Activated CD8-positive, alpha-beta T cell treated with anti-CD3 and anti-CD28 coated beads, Interleukin-2, amount 10 ng/mL, durations not matched to agents 7 days and 5 days (primary cell): Measurements from ENCODE around the gene SIN3B. TPM values are rescaled to one million over a fixed set of nuclear protein-coding genes. Genes with fewer than 3 reads are reported as not detected.
"Not testable (repeated sequence)": the region's sequence is repeated elsewhere in the genome, so short reads cannot be mapped to it uniquely, and the experiment has no call there.

ENCODE experiments used
- ATAC-seq: fragments of 150-1000 bp; cut with Tn5 transposase; one replicate; pipeline ENCODE4 v1.10.0; 2021; ENCODE audit warnings: moderate library complexity
- CTCF ChIA-PET: fragments of 350-600 bp; sonication (Branson Sonifier 250); formaldehyde crosslinking; loops from one replicate; lab custom pipeline; 2021; ENCODE audit warnings: antibody characterized with exemption; lab: Charles Lee
- POLR2A ChIA-PET: fragments of 350-600 bp; sonication (Branson Sonifier 250); formaldehyde crosslinking; loops from one replicate; lab custom pipeline; 2021; ENCODE audit warnings: antibody characterized with exemption; lab: Charles Lee
- DNase-seq: peaks from one replicate; pipeline ENCODE4 v3.0.0-alpha.2; 2020
- H3K27ac Mint-ChIP-seq: one replicate; pipeline ENCODE4 v1.8.0; 2021; ENCODE audit warnings: mild to moderate bottlenecking, mixed read lengths
- H3K27me3 Mint-ChIP-seq: one replicate; pipeline ENCODE4 v1.8.0; 2021; ENCODE audit warnings: low read depth, mixed read lengths
- H3K36me3 Mint-ChIP-seq: one replicate; pipeline ENCODE4 v1.8.0; 2021; ENCODE audit warnings: low read depth, mixed read lengths
- H3K4me1 Mint-ChIP-seq: one replicate; pipeline ENCODE4 v1.8.0; 2021; ENCODE audit warnings: low read depth, mixed read lengths
- H3K4me3 Mint-ChIP-seq: one replicate; pipeline ENCODE4 v1.8.0; 2021; ENCODE audit warnings: mild to moderate bottlenecking, mixed read lengths
- H3K9me3 Mint-ChIP-seq: one replicate; pipeline ENCODE4 v1.8.0; 2022; ENCODE audit warnings: mixed read lengths; ENCODE audit not compliant: insufficient read depth
- total RNA-seq, 2 experiments: library from RNA; stranded (reverse); gene quantifications; one replicate each; pipeline ENCODE4 v1.2.3, GENCODE V29; 2021

The SIN3B gene
- total RNA-seq, 2 experiments from 2014 or later: 30.5 to 31.9 TPM

DNA sequence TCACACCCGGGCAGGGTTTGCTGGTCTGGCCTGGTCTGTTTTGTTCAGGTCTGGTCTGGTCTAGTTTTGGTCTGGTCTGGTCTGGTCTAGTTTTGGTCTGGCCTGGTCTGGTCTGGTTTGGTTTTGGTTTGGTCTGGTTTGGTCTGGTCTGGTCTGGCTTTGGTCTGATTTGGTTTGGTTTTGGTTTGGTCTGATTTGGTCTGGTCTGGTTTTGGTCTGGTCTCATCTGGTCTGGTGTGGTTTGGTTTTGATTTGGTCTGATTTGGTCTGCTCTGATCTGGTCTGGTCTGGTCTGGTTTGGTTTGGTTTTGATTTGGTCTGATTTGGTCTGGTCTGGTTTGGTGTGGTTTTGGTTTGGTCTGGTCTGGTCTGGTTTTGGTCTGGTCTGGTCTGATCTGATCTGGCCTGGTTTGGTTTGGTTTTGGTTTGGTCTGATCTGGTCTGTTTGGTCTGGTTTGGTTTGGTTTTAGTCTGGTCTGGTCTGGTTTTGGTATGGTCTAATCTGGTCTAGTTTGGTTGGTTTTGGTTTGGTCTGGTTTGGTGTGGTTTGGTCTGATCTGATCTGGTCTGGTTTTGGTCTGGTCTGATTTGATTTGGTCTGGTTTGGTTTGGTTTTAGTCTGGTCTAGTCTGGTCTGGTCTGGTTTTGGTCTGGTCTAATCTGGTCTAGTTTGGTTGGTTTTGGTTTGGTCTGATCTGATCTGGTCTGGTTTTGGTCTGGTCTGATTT is 45.2 kb downstream of the SIN3B start:
- no peaks in the 10 kb centered on the region for H3K27me3 Mint-ChIP-seq
- ChIA-PET POLR2A (no interaction called here), CTCF (no interaction called here)
- peak overlapping the region; percentile 67 for H3K27ac Mint-ChIP-seq
- no peak for DNase-seq
- H3K36me3 Mint-ChIP-seq: peaks cover 63% of the 10 kb centered on the region
- ATAC-seq: no peak
- H3K4me3 Mint-ChIP-seq: no peak overlapping the region
- peaks cover 25% of the 10 kb centered on the region for H3K4me1 Mint-ChIP-seq
- peaks cover 15% of the 10 kb centered on the region for H3K9me3 Mint-ChIP-seq

DNA sequence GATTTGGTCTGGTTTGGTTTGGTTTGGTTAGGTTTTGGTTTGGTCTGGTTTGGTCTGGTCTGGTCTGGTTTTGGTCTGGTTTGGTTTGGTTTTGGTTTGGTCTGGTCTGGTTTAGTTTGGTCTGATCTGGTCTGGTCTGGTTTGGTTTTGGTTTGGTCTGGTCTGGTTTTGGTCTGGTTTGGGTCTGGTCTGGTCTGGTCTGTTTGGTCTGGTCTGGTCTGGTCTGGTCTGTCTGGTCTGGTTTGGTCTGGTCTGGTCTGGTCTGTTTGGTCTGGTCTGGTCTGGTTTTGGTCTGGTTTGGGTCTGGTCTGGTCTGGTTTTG is 45.7 kb downstream of the SIN3B start:
- H3K4me3 Mint-ChIP-seq, POLR2A ChIA-PET, CTCF ChIA-PET, DNase-seq, H3K27me3 Mint-ChIP-seq, ATAC-seq: not testable (repeated sequence)
- H3K4me1 Mint-ChIP-seq: peaks cover 25% of the 10 kb centered on the region
- peaks cover 15% of the 10 kb centered on the region for H3K9me3 Mint-ChIP-seq
- peak overlapping the region; percentile 67 for H3K27ac Mint-ChIP-seq
- peaks cover 68% of the 10 kb centered on the region for H3K36me3 Mint-ChIP-seq

GRCh38 chr19:16875584-16876555 is 46.7 kb downstream of the SIN3B start:
- DNase-seq: no peak
- peaks cover 23% of the 10 kb centered on the region for H3K9me3 Mint-ChIP-seq
- H3K36me3 Mint-ChIP-seq: peaks cover 78% of the 10 kb centered on the region
- H3K27me3 Mint-ChIP-seq: no peaks in the 10 kb centered on the region
- peaks cover 25% of the 10 kb centered on the region for H3K4me1 Mint-ChIP-seq
- no peak for ATAC-seq
- no peak overlapping the region for H3K4me3 Mint-ChIP-seq
- CTCF ChIA-PET: no interaction called here
- POLR2A ChIA-PET: no interaction called here
- peak overlapping the region; percentile 55 for H3K27ac Mint-ChIP-seq

GRCh38 chr19:16876904-16877361 is 47.7 kb downstream of the SIN3B start:
- peaks cover 33% of the 10 kb centered on the region for H3K9me3 Mint-ChIP-seq
- no peaks in the 10 kb centered on the region for H3K27me3 Mint-ChIP-seq
- DNase-seq (no peak), ATAC-seq (no peak)
- H3K27ac Mint-ChIP-seq: no peak overlapping the region
- ChIA-PET POLR2A (no interaction called here), CTCF (no interaction called here)
- no peak overlapping the region for H3K4me3 Mint-ChIP-seq
- H3K36me3 Mint-ChIP-seq: peaks cover 77% of the 10 kb centered on the region
- peaks cover 25% of the 10 kb centered on the region for H3K4me1 Mint-ChIP-seq

- H3K4me1 Mint-ChIP-seq: peaks cover 25% of the 10 kb centered on the region
- H3K27me3 Mint-ChIP-seq: no peaks in the 10 kb centered on the region
- ChIA-PET CTCF (no interaction called here), POLR2A (no interaction called here)
- H3K27ac Mint-ChIP-seq: peak overlapping the region; percentile 16
- H3K36me3 Mint-ChIP-seq: peaks cover 77% of the 10 kb centered on the region
- DNase-seq (no peak), ATAC-seq (no peak)
- H3K4me3 Mint-ChIP-seq: no peak overlapping the region
- H3K9me3 Mint-ChIP-seq: peaks cover 40% of the 10 kb centered on the region
These were observed 48.4 kb downstream of the SIN3B start for GRCh38 chr19:16877581-16877980.

DNA sequence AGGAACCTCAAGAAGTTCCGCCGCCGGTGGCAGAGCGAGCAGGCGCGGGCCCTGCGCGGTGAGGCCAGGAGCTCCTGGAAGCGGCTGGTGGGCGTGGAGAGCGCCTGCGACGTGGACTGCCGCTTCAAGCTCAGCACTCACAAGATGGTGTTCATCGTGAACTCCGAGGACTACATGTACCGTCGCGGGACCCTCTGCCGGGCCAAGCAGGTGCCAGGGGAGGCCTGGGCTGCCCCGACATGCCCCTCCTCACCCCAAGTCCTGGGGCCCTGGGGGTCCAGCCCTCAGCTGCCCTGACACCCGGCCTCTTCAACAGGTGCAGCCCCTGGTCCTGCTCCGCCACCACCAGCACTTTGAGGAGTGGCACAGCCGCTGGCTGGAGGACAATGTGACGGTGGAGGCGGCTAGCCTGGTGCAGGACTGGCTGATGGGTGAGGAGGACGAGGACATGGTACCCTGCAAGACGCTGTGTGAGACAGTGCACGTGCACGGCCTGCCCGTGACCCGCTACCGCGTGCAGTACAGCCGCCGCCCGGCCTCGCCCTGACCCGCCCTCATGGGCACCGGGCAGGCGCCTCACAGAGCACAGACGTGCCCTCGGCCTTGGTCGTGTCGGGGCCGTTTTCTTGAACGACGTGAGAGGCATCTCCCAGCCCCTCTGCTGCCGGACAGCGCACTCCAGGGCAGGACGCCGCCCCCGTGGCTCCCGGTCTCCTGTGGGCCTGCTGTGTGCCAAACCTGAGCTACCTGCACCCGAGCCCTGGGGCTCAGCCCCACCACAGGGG is 49.2 kb downstream of the SIN3B start:
- no peak for ATAC-seq
- Mint-ChIP-seq H3K36me3 (peaks cover 77% of the 10 kb centered on the region), H3K4me3 (no peak overlapping the region)

DNA sequence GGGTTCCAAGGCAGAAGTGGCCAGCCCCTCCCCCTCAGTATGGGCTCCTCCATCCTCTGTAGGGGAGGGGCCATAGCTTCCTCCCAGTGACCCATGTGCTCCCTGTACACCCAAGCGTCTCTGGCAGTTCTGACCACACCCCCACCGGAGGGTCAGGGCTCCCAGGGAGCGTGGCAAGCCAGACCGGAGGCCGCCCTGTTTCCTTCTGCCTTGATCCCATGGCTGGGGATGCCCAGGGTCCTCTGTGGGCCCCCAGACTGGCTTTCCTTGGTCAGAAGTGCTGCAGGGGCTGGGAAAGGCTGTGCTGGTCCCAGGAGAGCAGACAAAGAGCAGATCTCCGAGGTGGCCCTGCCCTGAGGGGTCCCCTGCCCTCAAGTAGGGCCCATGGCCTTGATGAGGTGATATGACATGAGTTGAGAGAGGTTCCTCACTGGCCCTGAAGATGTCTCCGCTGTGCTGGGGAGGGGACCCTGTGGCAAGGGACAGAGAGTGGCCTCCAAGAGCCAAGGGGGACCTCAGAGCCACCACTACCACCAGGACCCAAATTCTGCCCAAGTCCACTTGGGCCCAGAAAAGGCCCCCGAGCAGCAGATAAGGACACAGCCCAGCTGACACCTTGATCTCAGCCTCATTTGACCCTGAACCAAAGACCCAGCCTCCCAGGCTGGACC is 51.8 kb downstream of the SIN3B start:
- Mint-ChIP-seq H3K27ac (no peak overlapping the region), H3K4me3 (no peak overlapping the region), H3K36me3 (peaks cover 58% of the 10 kb centered on the region), H3K4me1 (peaks cover 28% of the 10 kb centered on the region), H3K9me3 (peaks cover 29% of the 10 kb centered on the region), H3K27me3 (no peaks in the 10 kb centered on the region)
- ATAC-seq: no peak
- DNase-seq: no peak
- ChIA-PET CTCF (no interaction called here), POLR2A (no interaction called here)

More for the DNA sequence above, 49.2 kb downstream of the SIN3B start:
- no peaks in the 10 kb centered on the region for H3K27me3 Mint-ChIP-seq
- peaks cover 44% of the 10 kb centered on the region for H3K9me3 Mint-ChIP-seq
- H3K27ac Mint-ChIP-seq: no peak overlapping the region
- CTCF ChIA-PET: no interaction called here
- DNase-seq: no peak
- POLR2A ChIA-PET: no interaction called here
- peaks cover 31% of the 10 kb centered on the region for H3K4me1 Mint-ChIP-seq

DNA sequence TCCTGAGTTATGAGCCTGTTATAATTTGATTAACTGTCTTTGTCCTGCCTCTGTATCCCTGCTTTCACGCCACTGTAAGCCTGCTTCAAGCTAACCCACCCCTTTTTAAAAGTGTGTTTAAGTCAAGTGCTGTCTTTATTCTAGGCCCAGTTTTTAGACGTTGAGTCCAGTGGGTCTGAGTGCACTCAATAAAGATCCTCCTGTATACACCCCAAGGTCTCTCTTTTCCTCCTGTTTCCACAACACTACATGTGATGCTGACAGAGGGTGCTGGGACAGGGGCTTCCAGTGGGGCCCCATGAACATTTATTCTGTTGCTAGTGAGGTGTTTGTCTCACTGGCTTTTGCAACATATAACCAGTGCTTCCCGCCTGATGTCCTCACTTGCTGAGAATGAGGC is 52.9 kb downstream of the SIN3B start:
- Mint-ChIP-seq H3K36me3 (peaks cover 48% of the 10 kb centered on the region), H3K27me3 (no peaks in the 10 kb centered on the region), H3K27ac (no peak overlapping the region), H3K4me3 (no peak overlapping the region), H3K4me1 (peaks cover 21% of the 10 kb centered on the region), H3K9me3 (peaks cover 29% of the 10 kb centered on the region)
- ChIA-PET POLR2A (no interaction called here), CTCF (no interaction called here)
- DNase-seq: no peak
- no peak for ATAC-seq

GRCh38 chr19:16883522-16883921 is 54.3 kb downstream of the SIN3B start:
- ChIA-PET CTCF (no interaction called here), POLR2A (no interaction called here)
- no peak overlapping the region for H3K27ac Mint-ChIP-seq
- H3K36me3 Mint-ChIP-seq: peaks cover 40% of the 10 kb centered on the region
- peaks cover 27% of the 10 kb centered on the region for H3K4me1 Mint-ChIP-seq
- H3K4me3 Mint-ChIP-seq: no peak overlapping the region
- peaks cover 29% of the 10 kb centered on the region for H3K9me3 Mint-ChIP-seq
- peak; percentile 27 for ATAC-seq
- no peaks in the 10 kb centered on the region for H3K27me3 Mint-ChIP-seq
- no peak for DNase-seq

DNA sequence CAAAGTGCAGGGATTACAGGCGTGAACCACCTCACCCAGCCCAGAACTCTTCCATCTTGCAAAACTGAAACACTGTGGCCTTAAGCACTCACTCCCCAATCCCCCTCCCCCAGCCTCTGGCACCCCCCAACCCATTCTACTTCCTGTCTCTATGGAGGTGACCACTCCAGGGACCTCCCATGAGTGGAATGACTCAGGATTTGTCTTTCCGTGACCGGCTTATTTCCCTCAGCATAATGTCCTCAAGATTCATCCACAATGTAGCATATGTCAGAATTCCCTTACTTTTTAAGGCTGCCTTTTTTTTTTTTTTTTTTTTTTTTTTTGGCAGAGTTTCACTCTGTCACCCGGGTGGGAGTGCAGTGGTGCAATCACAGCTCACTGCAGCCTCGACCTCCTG is 56.0 kb downstream of the SIN3B start:
- peaks cover 37% of the 10 kb centered on the region for H3K4me1 Mint-ChIP-seq
- DNase-seq (no peak), ATAC-seq (no peak)
- H3K4me3 Mint-ChIP-seq: no peak overlapping the region
- H3K36me3 Mint-ChIP-seq: peaks cover 24% of the 10 kb centered on the region
- H3K27me3 Mint-ChIP-seq: no peaks in the 10 kb centered on the region
- no peak overlapping the region for H3K27ac Mint-ChIP-seq
- POLR2A ChIA-PET: interaction anchor here (0.6 kb wide), 1 partner anchor 436 kb away, joined by 3 read pairs; no protein-coding TSS in a partner anchor
- CTCF ChIA-PET: no interaction called here
- peaks cover 28% of the 10 kb centered on the region for H3K9me3 Mint-ChIP-seq

GRCh38 chr19:16886305-16886880 is 57.2 kb downstream of the SIN3B start:
- ChIA-PET POLR2A (no interaction called here), CTCF (interaction anchor here (0.5 kb wide), 1 partner anchor 730 kb away, joined by 3 read pairs; no protein-coding TSS in a partner anchor)
- peaks cover 44% of the 10 kb centered on the region for H3K4me1 Mint-ChIP-seq
- H3K9me3 Mint-ChIP-seq: peaks cover 16% of the 10 kb centered on the region
- peaks cover 13% of the 10 kb centered on the region for H3K36me3 Mint-ChIP-seq
- DNase-seq (no peak), ATAC-seq (no peak)
- H3K4me3 Mint-ChIP-seq: no peak overlapping the region
- no peak overlapping the region for H3K27ac Mint-ChIP-seq
- H3K27me3 Mint-ChIP-seq: no peaks in the 10 kb centered on the region
